NB4 (cell line): ENCODE measurements around the gene SPIRE2.
A peak's percentile ranks its signal among the peaks of the same experiment; 100 is the strongest.

Experiments used
- CTCF ChIP-seq: IDR thresholded peaks from one replicate; pipeline ENCODE4 v1.5.1; 2012; ENCODE audit warnings: low read depth, low read length
- MAX ChIP-seq: IDR thresholded peaks from 2 replicates; pipeline ENCODE4 v1.6.1; 2011; ENCODE audit warnings: low read depth, low read length
- MYC ChIP-seq: IDR thresholded peaks from 2 replicates; pipeline ENCODE4 v1.6.1; 2011; ENCODE audit warnings: low read depth, low read length
- POLR2A ChIP-seq: IDR thresholded peaks from 2 replicates; pipeline ENCODE4 v1.6.1; 2011; ENCODE audit warnings: mild to moderate bottlenecking; ENCODE audit not compliant: insufficient read length; ENCODE audit errors: extremely low read depth

GRCh38 chr16:89904606-89905510, 76.6 kb downstream of the SPIRE2 start:
- TF ChIP-seq CTCF: no peak
- peak; percentile 17 for TF ChIP-seq POLR2A
- TF ChIP-seq MYC: no peak
- TF ChIP-seq MAX: no peak
